NCI-H446 (cell line): ENCODE data around the gene KIF5B.

ENCODE experiments used
- DNase-seq, 2 experiments: peaks; one replicate each; lab custom pipeline; 2025; lab: John Stamatoyannopoulos, UW

Gene KIF5B

DNA sequence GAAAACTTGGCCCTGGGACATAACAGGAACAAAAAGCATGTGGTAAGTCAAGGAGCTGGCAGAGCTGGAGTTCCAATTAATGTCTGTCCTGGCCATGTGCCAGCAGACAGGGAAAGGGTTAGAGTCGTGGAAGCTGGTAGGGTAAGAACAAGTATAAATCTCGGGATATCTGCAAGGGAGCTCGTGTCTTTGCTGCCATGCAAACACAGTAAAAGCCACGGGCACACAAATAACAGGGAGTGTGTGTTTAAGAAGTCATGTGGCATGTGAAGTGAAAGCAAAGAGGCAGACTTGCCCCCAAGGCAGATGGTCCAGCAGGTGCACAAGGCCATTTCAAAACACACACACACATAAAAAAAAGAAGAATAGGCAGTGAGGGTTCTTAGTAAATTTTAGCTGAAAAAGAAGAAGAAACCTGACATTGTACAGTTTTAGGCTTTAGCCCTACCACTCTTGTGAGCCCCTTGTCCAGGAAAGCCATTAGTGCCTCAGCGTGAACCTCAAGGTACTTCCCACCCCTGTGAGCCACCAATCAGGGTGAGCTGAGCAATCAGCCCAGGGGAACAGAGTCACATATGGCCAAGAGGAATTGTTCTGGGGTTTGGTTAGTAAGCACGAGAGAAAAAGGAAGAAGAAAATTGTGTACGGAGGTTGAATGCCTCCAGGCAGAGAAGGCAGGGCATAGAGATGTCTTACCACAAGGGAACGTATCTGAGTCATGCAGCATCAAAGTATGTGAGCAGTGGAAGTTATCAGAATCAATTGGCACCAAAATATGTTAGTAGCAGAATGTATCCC is 94.7 kb downstream of the KIF5B start:
- DNase-seq = peak; percentile 44 to 88

DNA sequence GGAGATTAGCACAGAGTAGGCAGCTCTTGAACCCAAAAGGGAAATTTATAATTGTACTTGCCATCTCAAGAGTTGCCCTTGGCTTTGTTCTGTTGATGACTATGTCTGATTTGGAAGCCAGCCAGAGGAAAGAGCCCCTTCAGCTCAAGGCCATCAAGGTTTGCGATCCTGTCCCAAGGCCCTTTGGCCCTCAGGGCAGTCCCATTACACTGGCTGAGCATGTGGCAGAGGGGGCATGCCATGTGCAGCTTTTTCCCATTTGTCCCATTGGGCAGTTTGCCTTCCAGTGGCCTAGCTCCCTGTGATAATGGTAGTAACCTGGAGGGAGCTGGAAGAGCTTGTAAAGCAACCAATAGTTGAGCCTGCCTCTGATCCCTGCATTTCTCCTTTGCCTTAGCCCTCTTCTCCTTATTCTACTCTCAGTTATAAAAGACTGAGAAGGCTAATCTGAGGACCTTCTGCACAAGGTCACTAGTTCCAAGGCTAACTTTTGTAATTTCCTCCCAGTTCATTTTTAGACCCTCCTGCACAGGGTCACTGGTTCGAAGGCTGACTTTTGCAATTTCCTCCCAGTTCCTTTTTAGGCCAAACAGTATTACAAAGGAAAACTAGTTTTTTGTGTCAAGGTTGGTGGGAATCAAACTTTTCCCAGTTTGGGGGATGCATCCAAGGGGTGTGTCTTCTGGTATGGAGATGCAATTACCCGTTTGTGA is 96.6 kb downstream of the KIF5B start:
- no peak for DNase-seq
